OCI-LY1 (cell line): Measurements from ENCODE around the gene GNB5.
A peak's percentile ranks its signal among the peaks of the same experiment; 100 is the strongest.

Experiments used
- H2AFZ ChIP-seq: fragments of 200-600 bp; sonication (generic), shearing (Covaris generic); 2 replicates; pipeline ENCODE4 v1.6.0; 2014; ENCODE audit warnings: antibody characterized with exemption, mild to moderate bottlenecking, low read length
- H3F3A ChIP-seq: fragments of 200-600 bp; sonication (generic), shearing (Covaris generic); 2 replicates; pipeline ENCODE4 v1.6.0; 2014; ENCODE audit warnings: mild to moderate bottlenecking, antibody characterized with exemption, low read length, moderate library complexity; ENCODE audit not compliant: insufficient read depth
- H3K27ac ChIP-seq: fragments of 200-600 bp; sonication (generic); 2 replicates; pipeline ENCODE4 v1.5.1; 2014; ENCODE audit warnings: low read length, mixed run types, mild to moderate bottlenecking, low read depth; ENCODE audit not compliant: poor library complexity, severe bottlenecking
- H3K27me3 ChIP-seq: fragments of 200-600 bp; sonication (generic); 2 replicates; pipeline ENCODE4 v1.6.0; 2014; ENCODE audit warnings: antibody characterized with exemption, mild to moderate bottlenecking, low read length, moderate library complexity; ENCODE audit not compliant: insufficient read depth
- H3K36me3 ChIP-seq: fragments of 200-600 bp; sonication (generic); 2 replicates; pipeline ENCODE4 v1.6.1; 2014; ENCODE audit warnings: mild to moderate bottlenecking, antibody characterized with exemption, low read length, moderate library complexity, mixed read lengths; ENCODE audit not compliant: insufficient read depth
- H3K4me1 ChIP-seq: fragments of 200-600 bp; sonication (generic); 2 replicates; pipeline ENCODE4 v1.5.1; 2014; ENCODE audit warnings: mild to moderate bottlenecking, low read length, moderate library complexity; ENCODE audit not compliant: insufficient read depth, severe bottlenecking
- H3K4me2 ChIP-seq: fragments of 200-600 bp; sonication (generic), shearing (Covaris generic); 2 replicates; pipeline ENCODE4 v1.6.1; 2014; ENCODE audit warnings: low read length
- H3K4me3 ChIP-seq: fragments of 200-600 bp; sonication (generic); 2 replicates; pipeline ENCODE4 v1.5.1; 2014; ENCODE audit warnings: low read length, low read depth, mild to moderate bottlenecking, mixed read lengths; ENCODE audit not compliant: poor library complexity, severe bottlenecking
- H3K79me2 ChIP-seq: fragments of 200-600 bp; shearing (Covaris generic); 2 replicates; pipeline ENCODE4 v1.6.1; 2016; ENCODE audit warnings: mixed run types, low read length, mixed read lengths; ENCODE audit not compliant: insufficient read depth
- H3K9ac ChIP-seq: fragments of 200-600 bp; sonication (generic), shearing (Covaris generic); 2 replicates; pipeline ENCODE4 v1.6.1; 2014; ENCODE audit warnings: mild to moderate bottlenecking, low read length, mixed read lengths
- H3K9me2 ChIP-seq: fragments of 200-600 bp; sonication (generic), shearing (Covaris generic); 2 replicates; pipeline ENCODE4 v1.6.1; 2014; ENCODE audit warnings: low read depth, mild to moderate bottlenecking, low read length, mixed read lengths
- H3K9me3 ChIP-seq: fragments of 200-600 bp; shearing (Covaris generic); 2 replicates; pipeline ENCODE4 v1.6.1; 2014; ENCODE audit warnings: low read length, mixed read lengths
- H4K20me1 ChIP-seq: fragments of 200-600 bp; sonication (generic), shearing (Covaris generic); 2 replicates; pipeline ENCODE4 v1.6.0; 2016; ENCODE audit warnings: mild to moderate bottlenecking, low read length; ENCODE audit not compliant: insufficient read depth
- EZH2 ChIP-seq: fragments of 200-600 bp; sonication (generic), shearing (Covaris generic); IDR thresholded peaks from 2 replicates; pipeline ENCODE4 v1.8.0; 2017; ENCODE audit warnings: borderline replicate concordance, mixed run types, mild to moderate bottlenecking, antibody characterized with exemption, low read length, moderate library complexity, mixed read lengths
- TF ChIP-seq, protein P1 (sequence below): fragments of 200-600 bp; sonication (generic), shearing (Covaris generic); IDR thresholded peaks from 2 replicates; pipeline ENCODE4 v1.5.1; 2017; ENCODE audit warnings: mild to moderate bottlenecking, antibody characterized with exemption, low read length, moderate library complexity, mixed read lengths

Gene GNB5

DNA sequence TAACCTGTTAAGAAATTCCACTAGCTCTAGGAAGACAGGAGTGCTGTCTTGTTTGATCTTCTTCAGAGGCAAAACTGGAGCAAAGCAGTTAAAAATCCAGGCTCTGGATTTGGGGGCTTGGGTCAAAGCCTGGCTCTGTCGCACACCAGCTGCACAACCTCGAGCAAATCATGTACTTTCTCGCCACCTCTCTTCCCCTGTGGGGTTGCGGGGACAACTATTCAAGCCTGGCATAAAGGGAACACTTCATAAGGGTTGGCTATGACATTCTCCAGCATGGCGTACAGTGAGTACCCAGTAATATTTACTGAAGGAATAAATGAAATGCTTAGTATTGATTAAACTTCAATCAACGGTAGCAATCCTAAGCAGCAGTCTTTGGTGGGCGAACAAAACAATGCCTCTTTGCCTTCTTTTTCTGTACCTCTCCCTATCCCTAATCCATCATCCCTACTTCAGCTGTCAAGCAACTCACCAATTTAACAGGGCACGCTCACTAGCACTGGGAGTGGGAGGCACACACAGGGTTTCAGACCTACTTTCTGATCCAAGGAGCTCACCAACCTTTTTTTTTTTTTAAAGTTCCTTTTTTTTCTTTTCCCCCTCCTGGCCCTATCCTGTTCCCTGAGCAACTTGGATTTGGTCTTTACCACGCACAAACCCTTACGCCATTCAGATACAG is 33.0 kb downstream of the GNB5 start:
- Histone ChIP-seq H2AFZ (no peak overlapping the region), H3K27me3 (no peaks in the 10 kb centered on the region), H4K20me1 (no peaks in the 10 kb centered on the region), H3F3A (no peaks in the 10 kb centered on the region), H3K9ac (no peak overlapping the region), H3K4me3 (no peak overlapping the region), H3K4me1 (peaks cover 17% of the 10 kb centered on the region), H3K9me3 (no peaks in the 10 kb centered on the region), H3K9me2 (no peaks in the 10 kb centered on the region), H3K4me2 (no peak overlapping the region), H3K79me2 (peaks cover 5% of the 10 kb centered on the region; the same call in 1 of the 2 replicates), H3K27ac (no peak overlapping the region), H3K36me3 (peaks cover 28% of the 10 kb centered on the region; the same call in 1 of the 2 replicates)
- TF ChIP-seq, protein P1, sequence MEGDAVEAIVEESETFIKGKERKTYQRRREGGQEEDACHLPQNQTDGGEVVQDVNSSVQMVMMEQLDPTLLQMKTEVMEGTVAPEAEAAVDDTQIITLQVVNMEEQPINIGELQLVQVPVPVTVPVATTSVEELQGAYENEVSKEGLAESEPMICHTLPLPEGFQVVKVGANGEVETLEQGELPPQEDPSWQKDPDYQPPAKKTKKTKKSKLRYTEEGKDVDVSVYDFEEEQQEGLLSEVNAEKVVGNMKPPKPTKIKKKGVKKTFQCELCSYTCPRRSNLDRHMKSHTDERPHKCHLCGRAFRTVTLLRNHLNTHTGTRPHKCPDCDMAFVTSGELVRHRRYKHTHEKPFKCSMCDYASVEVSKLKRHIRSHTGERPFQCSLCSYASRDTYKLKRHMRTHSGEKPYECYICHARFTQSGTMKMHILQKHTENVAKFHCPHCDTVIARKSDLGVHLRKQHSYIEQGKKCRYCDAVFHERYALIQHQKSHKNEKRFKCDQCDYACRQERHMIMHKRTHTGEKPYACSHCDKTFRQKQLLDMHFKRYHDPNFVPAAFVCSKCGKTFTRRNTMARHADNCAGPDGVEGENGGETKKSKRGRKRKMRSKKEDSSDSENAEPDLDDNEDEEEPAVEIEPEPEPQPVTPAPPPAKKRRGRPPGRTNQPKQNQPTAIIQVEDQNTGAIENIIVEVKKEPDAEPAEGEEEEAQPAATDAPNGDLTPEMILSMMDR, result no peak
- no peak for TF ChIP-seq EZH2

DNA sequence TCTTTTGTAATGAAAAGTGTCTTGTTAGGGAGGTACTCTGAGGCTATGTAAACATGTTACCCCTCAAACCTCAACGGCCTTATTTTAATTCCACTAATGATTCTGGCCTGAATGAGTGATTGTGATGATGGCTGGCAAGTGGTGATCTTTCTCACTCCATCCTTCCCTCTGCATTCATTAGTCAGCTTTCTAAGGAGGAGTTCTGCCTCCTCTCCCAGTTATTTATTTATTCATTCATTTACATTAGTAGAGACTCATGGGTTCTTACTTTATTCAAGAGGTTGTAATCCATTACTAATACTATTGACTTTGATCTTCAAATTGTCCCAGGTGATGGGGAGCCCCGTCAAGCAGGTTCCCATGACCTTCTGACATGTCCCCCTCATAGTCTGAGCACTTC is 35.3 kb downstream of the GNB5 start:
- H3K9me2 ChIP-seq, result no peaks in the 10 kb centered on the region
- H2AFZ ChIP-seq, result no peak overlapping the region
- peaks cover 19% of the 10 kb centered on the region for H3K36me3 ChIP-seq
- H3K4me3 ChIP-seq, result no peak overlapping the region
- peaks cover 29% of the 10 kb centered on the region for H3K4me1 ChIP-seq
- TF ChIP-seq, protein P1, result no peak
- TF ChIP-seq EZH2, result no peak
- no peaks in the 10 kb centered on the region for H3K27me3 ChIP-seq
- H3K27ac ChIP-seq, result no peak overlapping the region
- H3F3A ChIP-seq, result no peaks in the 10 kb centered on the region
- no peaks in the 10 kb centered on the region for H4K20me1 ChIP-seq
- H3K9ac ChIP-seq, result no peak overlapping the region
- no peak overlapping the region for H3K4me2 ChIP-seq
- peaks cover 5% of the 10 kb centered on the region; the same call in 1 of the 2 replicates for H3K79me2 ChIP-seq
- H3K9me3 ChIP-seq, result no peaks in the 10 kb centered on the region

DNA sequence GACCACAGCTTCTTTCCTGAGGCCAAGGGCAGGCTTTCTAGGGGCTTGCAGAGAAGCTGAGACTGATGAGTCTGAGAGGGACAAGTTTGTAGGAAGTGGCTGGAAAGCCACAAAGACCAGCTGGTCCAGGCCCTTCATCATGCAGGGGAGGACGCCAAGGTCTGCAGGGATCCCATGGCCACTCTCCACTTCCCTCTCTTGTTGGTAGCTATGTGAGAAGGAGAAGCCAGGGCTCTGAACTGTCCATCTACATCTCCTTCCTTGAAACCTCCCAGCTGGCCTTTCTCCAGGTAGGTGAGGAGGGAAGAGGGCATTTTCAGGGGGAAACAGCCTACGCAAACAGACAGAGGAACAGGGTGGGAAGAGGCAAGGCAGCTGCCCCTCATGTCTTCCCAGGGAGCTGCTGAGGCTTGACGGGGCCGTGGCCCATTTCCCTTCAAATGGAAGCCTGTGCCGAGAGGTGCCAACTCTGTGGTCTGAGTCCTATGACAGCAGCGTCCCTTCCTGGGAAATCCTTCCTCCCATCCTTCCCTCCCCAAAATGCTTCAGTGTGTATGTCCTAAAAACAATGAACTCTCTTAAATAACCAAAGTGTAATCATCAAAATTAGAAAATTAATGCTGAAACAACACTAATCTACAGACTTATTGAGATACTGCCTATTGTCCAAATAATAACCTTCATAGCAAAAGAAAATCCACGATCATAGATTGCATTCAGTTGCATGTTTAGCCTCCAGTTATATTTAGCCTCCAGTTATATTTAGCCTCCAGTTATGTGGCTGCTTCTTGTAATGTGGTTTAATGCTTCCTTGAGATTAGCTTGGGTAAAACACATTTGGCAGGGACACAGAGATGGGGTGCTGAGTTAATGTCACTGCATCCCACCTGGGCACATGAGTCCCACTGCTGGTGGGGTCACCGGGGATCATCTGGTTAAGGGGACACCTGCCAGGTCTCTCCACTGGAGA is 36.0 kb downstream of the GNB5 start:
- Histone ChIP-seq H4K20me1 (no peaks in the 10 kb centered on the region), H3K4me2 (no peak overlapping the region), H3K9ac (no peak overlapping the region), H3K4me3 (no peak overlapping the region), H3K27me3 (no peaks in the 10 kb centered on the region), H3K9me2 (no peaks in the 10 kb centered on the region), H3K9me3 (no peaks in the 10 kb centered on the region), H3F3A (0 out of 2 replicates have a peak, but pooled peaks cover 2% of the 10 kb centered on the region), H3K4me1 (peaks cover 36% of the 10 kb centered on the region), H3K79me2 (peaks cover 5% of the 10 kb centered on the region; the same call in 1 of the 2 replicates), H2AFZ (no peak overlapping the region), H3K36me3 (peaks cover 22% of the 10 kb centered on the region), H3K27ac (peak overlapping the region; percentile 7)
- TF ChIP-seq, protein P1, result no peak
- no peak for TF ChIP-seq EZH2
